Measurements from ENCODE around the gene AKIRIN1.
A peak's percentile ranks its signal among the peaks of the same experiment; 100 is the strongest.
"Not testable (repeated sequence)": the region's sequence is repeated elsewhere in the genome, so short reads cannot be mapped to it uniquely, and the experiment has no call there.

The AKIRIN1 gene, protein sequence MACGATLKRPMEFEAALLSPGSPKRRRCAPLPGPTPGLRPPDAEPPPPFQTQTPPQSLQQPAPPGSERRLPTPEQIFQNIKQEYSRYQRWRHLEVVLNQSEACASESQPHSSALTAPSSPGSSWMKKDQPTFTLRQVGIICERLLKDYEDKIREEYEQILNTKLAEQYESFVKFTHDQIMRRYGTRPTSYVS

DNA sequence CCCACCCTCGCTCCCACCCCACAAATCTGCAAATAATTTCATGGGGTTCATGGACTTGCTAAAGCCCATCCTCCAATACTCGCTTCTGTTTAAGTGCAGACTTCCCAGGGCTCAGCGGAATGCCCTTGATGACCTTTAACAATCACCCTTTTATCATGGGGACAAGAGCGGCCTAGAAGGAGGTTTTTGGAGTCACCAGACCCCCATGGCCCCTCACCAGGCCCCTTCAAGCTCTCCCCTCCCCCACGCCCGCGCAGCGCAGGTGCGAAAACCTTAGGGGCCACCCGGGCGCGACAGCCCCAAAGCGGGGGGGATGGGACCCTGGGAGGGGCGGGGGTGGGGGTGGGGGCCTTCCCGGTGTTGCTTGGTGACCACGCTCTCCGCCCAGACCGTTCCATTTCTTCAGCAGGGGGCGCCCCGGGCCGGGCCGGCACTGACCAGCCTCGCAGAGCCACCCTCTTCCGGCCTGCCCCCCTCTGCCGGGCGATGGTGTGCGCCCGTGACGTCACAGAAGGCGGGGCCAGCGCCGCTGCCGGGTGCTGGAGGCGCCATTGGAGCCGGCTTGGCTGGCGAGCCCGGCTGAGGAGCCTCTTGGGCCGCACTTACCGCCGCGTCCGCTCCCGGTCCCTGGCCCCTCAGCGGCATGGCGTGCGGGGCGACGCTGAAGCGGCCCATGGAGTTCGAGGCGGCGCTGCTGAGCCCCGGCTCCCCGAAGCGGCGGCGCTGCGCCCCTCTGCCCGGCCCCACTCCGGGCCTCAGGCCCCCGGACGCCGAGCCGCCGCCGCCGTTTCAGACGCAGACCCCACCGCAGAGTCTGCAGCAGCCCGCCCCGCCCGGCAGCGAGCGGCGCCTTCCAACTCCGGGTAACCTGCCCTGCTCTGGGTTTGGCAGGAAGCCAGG is at the start of gene AKIRIN1:
Gene AKIRIN1, plus strand, starts transcription at position 539 of the 900 bp plus-strand sequence. Its CDS starts 105 bp downstream, at position 644.
- peak; percentile 87 to 96 for DNase-seq (ENCODE audit: low read depth in 1 of 2, low spot score in 1 of 2)

DNA sequence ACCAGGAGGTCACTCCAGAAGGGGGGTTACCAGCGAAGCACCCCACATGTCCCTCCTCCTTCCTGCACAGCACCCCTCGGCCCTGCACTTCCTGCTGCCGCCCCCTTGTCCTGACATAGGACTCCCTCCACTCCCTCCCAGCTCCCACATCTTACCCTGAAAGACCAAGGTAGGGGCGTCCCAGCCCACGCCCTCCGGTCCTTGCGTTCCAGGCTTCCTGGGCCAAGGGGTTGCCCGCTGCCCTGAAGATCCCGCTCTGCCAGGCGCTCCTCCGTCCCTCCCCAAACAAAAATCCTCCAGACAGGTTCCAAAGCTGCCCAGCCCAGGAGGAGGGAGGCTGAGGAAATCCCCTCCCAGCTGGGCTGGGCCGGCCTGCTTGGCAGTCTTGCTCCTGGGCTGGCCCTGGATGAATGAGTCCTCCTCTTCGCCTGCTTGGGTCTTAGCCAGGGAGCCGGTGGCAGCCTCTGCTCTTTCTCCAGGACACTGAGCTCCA is 49.5 kb upstream of the AKIRIN1 start, which contains the start of gene RHBDL2:
Gene RHBDL2, minus strand, starts transcription at position 304 of the 493 bp plus-strand sequence. CDS start 22,618 bp downstream, outside the sequence.
- DNase-seq (ENCODE audit: low read depth in 1 of 2, low spot score in 1 of 2), result no peak

DNA sequence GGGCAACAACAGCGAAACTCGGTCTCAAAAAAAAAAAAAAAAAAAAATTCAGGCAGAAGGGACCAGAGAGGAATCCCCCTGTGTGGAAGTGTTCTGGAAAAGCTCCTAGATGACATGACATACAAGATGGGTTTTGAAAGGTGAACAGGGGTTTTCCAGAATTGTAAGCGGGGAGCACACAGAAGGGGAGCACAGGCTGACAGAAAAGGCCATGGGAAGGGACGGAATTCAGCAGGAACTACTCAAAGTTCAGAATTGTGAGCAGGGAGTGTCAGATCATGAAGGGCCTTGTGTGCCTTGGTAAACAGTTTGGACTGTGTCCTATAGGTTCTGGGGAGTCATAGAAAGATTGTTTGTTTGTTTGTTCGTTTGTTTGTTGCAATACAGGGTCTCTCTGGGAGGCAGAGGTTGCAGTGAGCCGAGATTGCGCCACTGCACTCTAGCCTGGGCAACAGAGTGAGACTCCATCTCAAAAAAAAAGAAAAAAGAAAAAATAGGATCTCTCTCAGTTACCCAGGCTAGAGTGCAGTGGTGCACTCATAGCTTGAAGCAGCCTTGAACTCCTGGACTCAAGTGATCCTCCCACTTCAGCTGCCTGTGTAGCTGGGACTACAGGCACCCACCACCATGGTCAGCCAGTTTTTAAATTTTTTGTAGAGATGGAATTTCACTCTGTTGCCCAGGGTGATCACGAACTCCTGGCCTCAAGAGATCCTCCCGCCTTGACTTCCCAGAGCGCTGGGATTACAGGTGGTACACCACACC is 48.2 kb upstream of the AKIRIN1 start:
- no peak for DNase-seq (ENCODE audit: low read depth in 1 of 2, low spot score in 1 of 2)

DNA sequence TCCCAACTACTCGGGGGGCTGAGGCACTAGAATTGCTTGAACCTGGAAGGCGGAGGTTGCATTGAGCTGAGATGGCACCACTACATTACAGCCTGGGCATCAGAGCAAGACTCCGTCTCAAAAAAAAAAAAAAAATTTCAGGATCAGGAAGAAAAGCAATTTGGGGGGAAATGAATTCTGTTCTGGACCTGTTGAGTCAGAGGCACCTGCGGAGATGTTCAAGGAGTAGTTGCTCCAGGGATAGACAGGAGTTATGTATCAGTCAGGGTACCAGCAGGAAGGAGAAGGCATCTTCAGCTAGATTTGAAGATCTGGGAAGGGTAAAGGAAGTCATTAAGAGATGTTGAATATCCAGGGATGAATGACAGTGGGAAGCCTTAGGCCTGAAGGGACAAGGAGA is 46.5 kb upstream of the AKIRIN1 start:
- DNase-seq (ENCODE audit: low read depth in 1 of 2, low spot score in 1 of 2), result no peak

DNA sequence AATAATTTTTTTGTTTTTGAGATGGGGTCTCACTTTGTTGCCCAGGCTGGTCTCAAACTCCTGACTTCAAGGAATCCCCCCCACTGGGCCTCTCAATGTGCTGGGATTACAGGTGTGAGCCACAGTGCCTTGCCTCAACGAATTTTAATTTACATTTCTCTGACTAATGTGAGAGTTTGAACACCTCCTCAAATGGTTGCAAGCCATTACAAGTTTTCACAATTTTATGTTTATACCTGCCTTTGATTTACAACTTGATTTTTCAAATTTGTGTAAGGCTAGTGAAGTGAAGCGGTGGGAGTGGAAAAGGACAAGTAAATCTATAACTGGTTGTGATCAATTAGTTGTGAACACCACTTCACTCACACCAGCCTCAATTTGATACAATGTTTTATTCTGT is 40.5 kb upstream of the AKIRIN1 start:
- DNase-seq (ENCODE audit: low read depth in 1 of 2, low spot score in 1 of 2), result no peak

DNA sequence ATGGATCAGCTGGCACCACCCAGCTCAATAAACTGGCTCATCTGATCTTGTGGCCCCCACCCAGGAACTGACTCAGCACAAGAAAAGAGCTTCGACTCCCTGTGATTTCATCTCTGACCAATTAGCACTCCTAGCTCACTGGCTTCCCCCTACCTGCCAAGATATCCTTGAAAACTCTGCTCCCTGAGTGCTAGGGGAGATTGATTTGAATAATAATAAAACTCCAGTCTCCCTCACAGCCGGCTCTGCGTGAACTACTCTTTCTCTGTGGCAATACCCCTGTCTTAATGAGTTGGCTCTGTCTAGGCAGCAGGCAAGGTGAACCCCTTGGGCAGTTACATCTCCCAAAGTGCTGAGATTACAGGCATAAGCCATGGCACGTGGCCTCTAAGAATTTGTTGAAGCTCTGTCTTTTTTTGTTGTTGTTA is 37.6 kb upstream of the AKIRIN1 start:
- DNase-seq (ENCODE audit: low read depth in 1 of 2, low spot score in 1 of 2), result no peak

DNA sequence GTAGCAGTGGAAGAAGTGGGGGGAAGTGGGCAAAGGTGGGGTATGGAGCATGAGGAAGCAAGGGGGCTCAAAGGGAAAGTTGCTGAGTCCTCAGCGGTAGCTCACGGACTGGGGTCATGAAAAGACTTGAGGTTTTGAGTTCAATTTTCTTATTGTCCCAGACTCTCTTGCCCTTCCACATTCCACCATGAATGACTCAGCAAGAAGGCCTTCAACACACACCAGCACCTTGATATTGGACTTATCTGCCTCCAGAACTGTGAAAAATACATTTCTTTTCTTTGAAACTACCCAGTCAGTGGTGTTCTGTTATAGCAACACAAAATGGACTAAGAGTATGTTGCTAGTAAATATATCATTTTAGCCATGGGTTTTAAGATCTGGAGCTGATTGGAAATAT is 32.1 kb upstream of the AKIRIN1 start:
- DNase-seq (ENCODE audit: low read depth in 1 of 2, low spot score in 1 of 2), result no peak

DNA sequence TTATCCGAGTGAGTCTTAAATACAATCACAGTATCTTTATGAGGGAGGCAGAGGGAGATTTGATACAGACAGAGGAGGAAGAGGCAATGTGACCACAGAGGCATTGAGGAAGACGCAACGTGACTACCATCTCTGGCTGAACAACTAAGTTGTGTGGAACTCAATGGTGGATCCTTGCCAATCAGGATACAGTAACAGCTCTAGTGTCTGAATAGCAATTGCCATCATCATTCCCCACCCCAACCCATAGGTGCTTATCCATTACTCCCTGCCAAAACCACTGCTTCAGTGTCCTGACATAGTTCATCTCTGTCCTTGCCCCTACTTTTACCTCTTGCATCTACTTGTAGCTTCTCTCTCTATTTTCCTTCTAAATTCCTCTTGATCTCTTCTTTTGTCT is 29.0 kb upstream of the AKIRIN1 start:
- DNase-seq (ENCODE audit: low read depth in 1 of 2, low spot score in 1 of 2), result no peak

DNA sequence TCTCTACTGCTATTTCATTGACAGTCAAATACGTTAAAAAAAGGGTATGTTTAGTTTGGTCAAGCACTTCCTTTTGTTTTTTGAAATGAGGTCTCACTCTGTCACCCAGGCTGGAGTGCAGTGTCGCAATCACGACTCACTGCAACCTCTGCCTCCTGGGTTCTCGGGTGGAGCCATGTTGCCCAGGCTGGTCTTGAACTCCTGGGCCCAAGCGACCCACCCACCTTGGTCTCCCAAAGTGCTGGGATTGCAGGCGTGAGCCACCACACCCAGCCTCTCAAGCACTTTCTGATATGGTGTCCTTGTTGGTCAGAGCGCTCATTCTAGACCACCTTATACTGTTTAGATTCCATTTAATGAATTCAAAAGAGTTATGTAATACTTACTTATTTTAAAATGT is 28.5 kb upstream of the AKIRIN1 start:
- DNase-seq (ENCODE audit: low read depth in 1 of 2, low spot score in 1 of 2), result no peak

DNA sequence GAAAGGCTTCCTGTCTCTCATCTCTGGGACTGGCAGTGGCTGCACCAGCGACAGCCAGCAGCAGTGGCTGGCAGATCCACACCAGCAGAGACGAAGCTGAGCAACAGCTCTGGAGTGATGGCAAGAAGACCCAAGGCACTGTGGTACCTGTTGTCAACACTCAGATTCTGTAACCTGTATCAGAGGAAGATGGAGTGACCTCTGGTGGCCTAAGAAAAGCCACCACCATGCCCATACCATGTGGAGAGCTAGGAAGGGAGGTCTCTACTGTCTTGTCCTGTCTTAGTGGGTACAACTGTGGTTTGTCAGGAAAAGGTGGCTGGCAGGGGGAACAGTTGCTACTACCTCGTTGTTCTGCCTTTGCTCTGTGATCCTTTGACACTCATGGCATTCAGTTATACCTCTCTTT is 26.9 kb upstream of the AKIRIN1 start:
- DNase-seq (ENCODE audit: low read depth in 1 of 2, low spot score in 1 of 2), result no peak

DNA sequence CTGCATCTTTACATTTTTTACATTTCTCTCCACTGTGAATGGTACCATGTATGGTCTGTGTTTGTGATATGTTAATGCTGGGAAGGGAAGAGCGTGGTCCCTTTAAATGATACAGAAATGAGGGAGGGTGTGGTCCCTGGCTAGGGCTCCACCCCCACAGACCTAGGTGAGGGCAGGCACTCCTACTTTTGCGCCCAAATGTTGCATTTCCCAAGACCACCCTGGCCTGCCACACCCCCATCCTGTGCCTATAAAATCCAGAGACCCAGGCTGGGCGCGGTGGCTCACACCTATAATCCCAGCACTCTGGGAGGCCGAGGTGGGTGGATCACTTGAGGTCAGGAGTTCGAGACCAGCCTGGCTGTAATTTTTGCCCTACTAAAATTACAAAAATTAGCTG is 17.9 kb upstream of the AKIRIN1 start:
- not testable (repeated sequence) for DNase-seq (ENCODE audit: low read depth in 1 of 2, low spot score in 1 of 2)

DNA sequence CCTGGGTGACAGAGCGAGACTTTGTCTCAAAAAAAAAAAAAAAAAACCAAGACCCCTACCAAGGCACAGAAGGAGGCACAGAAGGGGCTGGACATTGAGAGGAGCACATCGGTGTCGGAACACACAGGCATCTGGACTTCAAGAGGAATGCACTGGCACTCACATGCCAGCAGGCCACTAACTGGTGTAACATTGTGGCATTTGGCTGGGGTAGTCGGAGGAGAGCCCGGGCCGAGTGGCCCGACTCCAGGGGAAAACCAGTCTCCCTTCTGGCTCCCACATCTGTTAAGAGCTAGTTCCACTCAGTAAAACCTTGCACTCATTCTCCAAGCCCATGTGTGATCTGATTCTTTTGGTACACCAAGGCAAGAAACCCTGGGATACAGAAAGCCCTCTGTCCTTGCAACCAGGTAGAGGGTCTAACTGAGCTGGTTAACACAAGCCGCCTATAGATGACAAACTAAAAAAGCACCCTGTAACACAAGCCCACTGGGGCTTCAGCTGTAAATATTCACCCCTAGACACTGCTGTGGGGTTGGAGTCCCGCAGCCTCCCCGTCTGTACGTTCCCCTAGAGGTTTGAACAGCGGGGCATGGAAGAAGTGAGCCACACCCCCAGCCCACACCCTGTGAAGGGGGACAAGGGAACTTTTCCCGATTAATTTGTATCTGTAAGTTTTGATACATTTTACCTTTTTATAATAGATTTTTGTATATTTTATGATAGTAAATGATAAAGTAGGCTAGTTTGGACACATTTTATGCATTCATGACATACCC is 17.2 kb upstream of the AKIRIN1 start:
- no peak for DNase-seq (ENCODE audit: low read depth in 1 of 2, low spot score in 1 of 2)

DNA sequence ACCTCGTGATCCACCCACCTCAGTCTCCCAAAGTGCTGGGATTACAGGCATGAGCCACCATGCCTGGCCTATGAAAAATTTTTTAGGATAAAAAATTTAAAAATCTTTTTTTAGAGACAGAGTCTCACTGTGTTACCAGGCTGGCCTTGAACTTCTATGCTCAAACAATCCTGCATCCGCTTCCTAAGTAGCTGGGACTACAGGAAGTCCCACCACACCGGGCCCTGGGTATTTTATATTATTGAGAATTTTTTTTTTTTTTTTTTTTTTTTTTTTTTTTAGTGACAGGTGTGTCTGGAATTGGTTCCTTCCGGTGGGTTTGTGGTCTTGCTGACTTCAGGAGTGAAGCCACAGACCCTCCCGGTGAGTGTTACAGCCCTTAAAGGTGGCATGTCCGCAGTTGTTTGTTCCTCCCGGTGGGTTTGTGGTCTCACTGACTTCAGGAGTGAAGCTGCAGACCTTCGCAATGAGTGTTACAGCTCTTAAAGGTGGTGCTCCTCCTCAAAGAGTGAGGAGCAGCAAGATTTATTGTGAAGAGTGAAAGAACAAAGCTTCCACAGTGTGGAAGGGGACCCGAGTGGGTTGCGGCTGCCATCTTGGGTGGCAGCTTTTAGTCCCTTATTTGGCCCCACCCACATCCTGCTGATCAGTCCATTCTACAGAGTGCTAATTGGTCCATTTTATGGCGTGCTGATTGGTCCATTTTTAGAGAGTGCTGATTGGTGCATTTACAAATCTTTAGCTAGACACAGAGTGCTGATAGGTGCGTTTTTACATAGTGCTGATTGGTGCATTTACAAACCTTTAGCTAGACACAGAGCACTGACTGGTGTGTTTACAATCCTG is 13.5 kb upstream of the AKIRIN1 start:
- peak; percentile 25 to 52 for DNase-seq (ENCODE audit: low read depth in 1 of 2, low spot score in 1 of 2)

DNA sequence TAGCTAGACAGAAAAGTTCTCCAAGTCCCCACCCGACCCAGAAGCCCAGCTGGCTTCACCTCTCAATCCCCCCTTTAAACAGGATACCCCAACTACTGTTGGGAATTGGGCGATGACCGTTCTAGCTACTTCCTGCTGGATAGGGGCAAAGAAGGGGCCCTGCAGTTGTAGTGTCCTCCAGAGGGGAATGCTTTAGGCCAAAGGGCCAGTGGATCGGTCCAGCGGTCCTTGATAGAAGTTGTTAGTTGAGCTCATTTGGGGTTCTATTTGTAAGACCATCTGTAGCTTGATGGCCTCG is 12.9 kb upstream of the AKIRIN1 start:
- not testable (repeated sequence) for DNase-seq (ENCODE audit: low read depth in 1 of 2, low spot score in 1 of 2)

DNA sequence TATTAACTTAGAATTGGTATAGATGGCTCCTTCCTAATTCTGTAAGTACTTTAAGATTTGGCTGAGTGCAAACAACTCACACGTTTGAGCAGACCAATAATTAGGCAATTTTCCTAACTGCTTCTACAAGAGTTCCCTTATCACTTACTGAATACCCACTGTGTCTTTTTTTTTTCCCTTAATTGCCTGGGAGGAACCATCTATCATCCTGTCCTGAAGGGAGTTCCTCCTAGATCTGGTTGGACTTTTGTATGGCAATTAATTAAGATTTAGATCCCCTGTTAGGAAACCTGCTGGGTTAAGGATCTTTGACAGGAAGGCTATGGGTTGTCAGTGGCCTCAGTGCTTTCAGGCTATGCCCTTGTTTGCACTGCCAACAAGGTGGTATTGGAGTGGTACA is 11.7 kb upstream of the AKIRIN1 start:
- DNase-seq (ENCODE audit: low read depth in 1 of 2, low spot score in 1 of 2), result not testable (repeated sequence)

DNA sequence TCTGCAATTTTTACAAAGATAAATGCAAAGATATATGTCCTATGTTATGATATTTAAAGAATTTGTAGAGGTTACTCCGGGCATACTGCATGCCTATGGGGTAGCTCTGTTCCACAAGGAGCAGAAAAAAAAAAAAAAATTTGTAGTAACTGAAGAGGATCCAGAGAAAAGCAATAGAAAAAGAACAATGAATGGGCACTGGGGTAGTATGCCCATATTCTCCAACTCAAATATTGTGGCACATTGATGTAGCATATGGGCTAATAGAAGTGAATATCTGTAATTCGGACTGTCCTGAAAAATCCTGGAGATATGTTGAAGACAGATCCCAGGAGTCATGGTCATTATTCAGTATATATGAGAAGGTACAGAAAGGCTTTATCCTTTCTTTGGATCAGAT is 1.1 kb upstream of the AKIRIN1 start:
- no peak for DNase-seq (ENCODE audit: low read depth in 1 of 2, low spot score in 1 of 2)

DNA sequence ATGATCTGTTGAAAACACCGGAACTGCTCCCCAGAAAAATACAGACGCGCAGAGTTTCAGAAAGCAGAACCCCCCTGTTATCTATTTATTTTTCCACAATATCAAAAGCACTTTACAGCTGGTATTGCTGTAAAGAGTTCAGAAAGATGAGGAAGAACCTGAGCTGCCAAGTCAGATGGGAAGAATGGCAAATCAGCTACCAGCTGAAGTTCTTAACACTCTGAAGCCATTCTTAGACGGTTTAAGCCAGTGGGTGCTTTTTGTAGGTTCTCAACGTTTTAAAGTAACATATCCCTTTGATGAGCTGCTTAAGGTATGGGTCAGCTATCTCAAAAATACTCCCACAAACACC is 714 bp upstream of the AKIRIN1 start:
- no peak for DNase-seq (ENCODE audit: low read depth in 1 of 2, low spot score in 1 of 2)

DNA sequence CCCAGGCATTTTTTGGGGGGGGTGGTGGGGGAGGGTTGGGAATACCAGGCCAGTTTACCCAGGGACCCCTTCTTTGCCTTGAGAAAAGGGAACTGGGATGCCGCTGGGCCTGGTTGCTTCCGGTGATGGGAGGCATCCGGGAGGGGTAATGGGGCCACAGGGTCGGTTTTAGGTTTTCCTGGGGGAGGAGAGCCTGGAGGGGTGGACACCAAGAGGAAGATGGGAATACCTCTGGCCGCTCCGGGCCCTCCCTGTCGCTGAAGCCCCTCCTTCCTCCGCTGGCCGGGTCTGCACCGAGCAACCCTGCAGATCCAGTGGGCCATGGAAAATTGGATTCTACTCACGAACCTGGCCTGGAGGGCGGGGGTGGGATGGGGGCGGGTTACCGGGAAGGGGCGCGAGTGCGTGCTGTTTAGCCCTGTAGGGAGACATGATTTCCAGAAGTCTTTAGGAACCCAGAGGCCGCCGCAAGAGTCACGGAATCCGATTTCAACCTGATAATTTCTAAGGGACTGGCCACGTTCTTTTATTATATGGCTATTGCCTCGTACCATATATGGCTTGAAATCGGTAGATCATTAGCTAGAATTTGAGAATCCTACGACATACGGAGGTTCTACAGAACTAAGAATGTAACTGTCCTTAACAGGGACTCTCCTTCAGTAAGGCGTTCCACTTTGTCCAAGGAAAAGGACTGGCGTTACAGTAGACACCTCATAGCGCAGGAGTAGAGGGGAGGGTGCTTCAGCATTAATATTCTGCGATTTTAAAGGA is 749 bp downstream of the AKIRIN1 start:
- no peak for DNase-seq (ENCODE audit: low read depth in 1 of 2, low spot score in 1 of 2)

DNA sequence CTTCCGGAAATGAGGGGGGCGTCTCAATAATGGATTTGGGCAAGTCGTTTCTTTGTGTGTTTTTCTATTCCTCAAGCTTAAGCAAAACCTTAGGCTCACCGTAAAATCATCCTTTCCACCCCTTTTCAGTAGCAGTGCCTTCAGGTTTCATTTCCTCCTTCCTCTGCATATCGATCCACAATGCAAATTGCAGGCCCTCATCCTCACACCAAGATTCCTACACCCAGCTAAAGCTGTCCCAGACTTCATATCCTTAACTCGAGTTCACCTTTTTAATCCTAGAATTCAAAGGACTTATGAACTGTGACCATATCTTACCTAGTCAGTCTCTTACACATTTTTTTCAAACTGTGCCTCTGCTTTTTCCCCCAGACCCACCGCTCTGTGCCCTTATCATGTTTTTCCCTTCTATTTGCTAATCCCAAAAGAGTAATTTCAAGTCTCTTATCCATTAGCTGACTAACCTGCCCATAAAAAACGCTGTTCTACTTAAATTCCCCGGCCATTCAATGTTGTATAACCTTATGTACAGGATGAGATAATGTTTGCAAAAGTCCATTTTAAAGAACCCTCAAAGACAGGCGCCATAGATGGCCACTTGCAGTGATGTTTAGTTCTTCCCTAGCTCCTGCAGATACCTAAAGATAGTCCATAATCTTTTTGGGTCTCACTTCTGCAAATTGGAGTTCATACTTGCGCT is 1.5 kb downstream of the AKIRIN1 start:
- DNase-seq (ENCODE audit: low read depth in 1 of 2, low spot score in 1 of 2), result no peak
